HEK293 (cell line): ENCODE data around the gene ITIH5.

Source experiments
- CTCF ChIA-PET: fragments of 350-600 bp; formaldehyde crosslinking; extraction: SDS; loops from one replicate; lab custom pipeline; 2021; ENCODE audit warnings: antibody characterized with exemption; lab: Yijun Ruan, JAX
- POLR2A ChIA-PET: fragments of 300-600 bp; formaldehyde crosslinking; extraction: SDS; loops from one replicate; lab custom pipeline; 2020; ENCODE audit warnings: antibody characterized with exemption, inconsistent platforms; lab: Yijun Ruan, JAX
- H3K27ac ChIP-seq: fragments of 200-500 bp; sonication (Bioruptor generic); 2 replicates; pipeline ENCODE4 v1.5.1; 2014; ENCODE audit warnings: low read depth, low read length, control low read depth, inconsistent platforms; ENCODE audit errors: extremely low read depth
- H3K36me3 ChIP-seq, 2 experiments: fragments of 200-500 bp in 1 of 2; sonication (Bioruptor generic) in 1 of 2; 1 replicate in 1 of 2; 2 replicates in 1 of 2; pipeline ENCODE4 v1.5.1; 2014 to 2017; ENCODE audit warnings: inconsistent platforms in 2 of 2, low read length in 2 of 2; ENCODE audit not compliant: control insufficient read depth in 2 of 2, insufficient read depth in 1 of 2
- H3K4me1 ChIP-seq: fragments of 200-500 bp; sonication (Bioruptor generic); 2 replicates; pipeline ENCODE4 v1.5.1; 2014; ENCODE audit warnings: mild to moderate bottlenecking, low read length, inconsistent platforms; ENCODE audit not compliant: control insufficient read depth, insufficient read depth
- H3K4me3 ChIP-seq: 2 replicates; pipeline ENCODE4 v1.5.1; 2011; ENCODE audit warnings: low read depth, mild to moderate bottlenecking, control low read depth, low read length, moderate library complexity
- H3K9me3 ChIP-seq: fragments of 200-500 bp; sonication (Bioruptor generic); 2 replicates; pipeline ENCODE4 v1.5.1; 2014; ENCODE audit warnings: low read depth, low read length, inconsistent platforms; ENCODE audit not compliant: control insufficient read depth, insufficient read depth
- GFI1B ChIP-seq: fragments of 450-650 bp; formaldehyde crosslinking; IDR thresholded peaks from 2 replicates; pipeline ENCODE4 v1.5.1; 2016; ENCODE audit warnings: missing biosample characterization, missing genetic modification characterization
- OSR2 ChIP-seq: fragments of 450-650 bp; formaldehyde crosslinking; IDR thresholded peaks from 2 replicates; pipeline ENCODE4 v1.5.1; 2016; ENCODE audit warnings: missing biosample characterization, missing genetic modification characterization
- REPIN1 ChIP-seq: fragments of 450-650 bp; formaldehyde crosslinking; IDR thresholded peaks from 2 replicates; pipeline ENCODE4 v1.5.1; 2017; ENCODE audit warnings: missing biosample characterization, missing genetic modification characterization, low read depth
- SCRT1 ChIP-seq: fragments of 450-650 bp; formaldehyde crosslinking; IDR thresholded peaks from 2 replicates; pipeline ENCODE4 v1.5.1; 2016; ENCODE audit warnings: missing biosample characterization, missing genetic modification characterization, borderline replicate concordance
- SCRT2 ChIP-seq: fragments of 450-650 bp; formaldehyde crosslinking; IDR thresholded peaks from 2 replicates; pipeline ENCODE4 v1.5.1; 2016; ENCODE audit warnings: missing biosample characterization, missing genetic modification characterization
- SETDB1 ChIP-seq: IDR thresholded peaks from one replicate; pipeline ENCODE4 v1.6.1; 2017; ENCODE audit warnings: mild to moderate bottlenecking, low read length, moderate library complexity, mixed read lengths; ENCODE audit not compliant: insufficient read length
- TRIM28 ChIP-seq: IDR thresholded peaks from 2 replicates; pipeline ENCODE4 v1.6.1; 2011; ENCODE audit warnings: low read length, control low read depth, borderline replicate concordance
- YY1 ChIP-seq: fragments of 450-650 bp; formaldehyde crosslinking; IDR thresholded peaks from 2 replicates; pipeline ENCODE4 v1.5.1; 2018; ENCODE audit warnings: missing biosample characterization, missing genetic modification characterization
- ZBTB48 ChIP-seq: fragments of 450-650 bp; formaldehyde crosslinking; IDR thresholded peaks from 2 replicates; pipeline ENCODE4 v1.5.1; 2016; ENCODE audit warnings: missing biosample characterization, missing genetic modification characterization
- ZFHX2 ChIP-seq: fragments of 450-650 bp; formaldehyde crosslinking; conservative IDR thresholded peaks from 2 replicates; pipeline ENCODE4 v1.5.1; 2016; ENCODE audit warnings: missing biosample characterization, missing genetic modification characterization
- ZIC2 ChIP-seq: fragments of 450-650 bp; formaldehyde crosslinking; IDR thresholded peaks from 2 replicates; pipeline ENCODE4 v1.5.1; 2016; ENCODE audit warnings: missing biosample characterization, missing genetic modification characterization
- ZNF10 ChIP-seq: fragments of 450-650 bp; formaldehyde crosslinking; IDR thresholded peaks from 2 replicates; pipeline ENCODE4 v1.5.1; 2017; ENCODE audit warnings: missing biosample characterization, missing genetic modification characterization
- ZNF132 ChIP-seq: fragments of 450-650 bp; formaldehyde crosslinking; IDR thresholded peaks from 2 replicates; pipeline ENCODE4 v1.5.1; 2017; ENCODE audit warnings: missing biosample characterization, missing genetic modification characterization, borderline replicate concordance
- ZNF148 ChIP-seq: fragments of 450-650 bp; formaldehyde crosslinking; IDR thresholded peaks from 2 replicates; pipeline ENCODE4 v1.5.0; 2017; ENCODE audit warnings: missing biosample characterization, missing genetic modification characterization, borderline replicate concordance
- ZNF23 ChIP-seq: fragments of 450-650 bp; formaldehyde crosslinking; IDR thresholded peaks from 2 replicates; pipeline ENCODE4 v1.5.1; 2016; ENCODE audit warnings: missing biosample characterization, missing genetic modification characterization, borderline replicate concordance
- ZNF394 ChIP-seq: fragments of 450-650 bp; formaldehyde crosslinking; IDR thresholded peaks from 2 replicates; pipeline ENCODE4 v1.5.1; 2016; ENCODE audit warnings: missing biosample characterization, missing genetic modification characterization, mild to moderate bottlenecking, moderate library complexity, borderline replicate concordance
- ZNF426 ChIP-seq: fragments of 450-650 bp; formaldehyde crosslinking; IDR thresholded peaks from 2 replicates; pipeline ENCODE4 v1.5.1; 2017; ENCODE audit warnings: missing biosample characterization, missing genetic modification characterization, mild to moderate bottlenecking, inconsistent platforms, moderate library complexity
- ZNF513 ChIP-seq: fragments of 450-650 bp; IDR thresholded peaks from 2 replicates; pipeline ENCODE4 v1.5.1; 2018; ENCODE audit warnings: missing biosample characterization, missing genetic modification characterization
- ZNF610 ChIP-seq: fragments of 450-650 bp; formaldehyde crosslinking; IDR thresholded peaks from 2 replicates; pipeline ENCODE4 v1.5.1; 2016; ENCODE audit warnings: missing biosample characterization, missing genetic modification characterization, borderline replicate concordance
- ZNF624 ChIP-seq: fragments of 450-650 bp; formaldehyde crosslinking; IDR thresholded peaks from 2 replicates; pipeline ENCODE4 v1.5.1; 2017; ENCODE audit warnings: missing biosample characterization, missing genetic modification characterization
- ZNF664 ChIP-seq: fragments of 450-650 bp; formaldehyde crosslinking; IDR thresholded peaks from 2 replicates; pipeline ENCODE4 v1.5.1; 2016; ENCODE audit warnings: missing biosample characterization, missing genetic modification characterization
- ZSCAN18 ChIP-seq: fragments of 450-650 bp; formaldehyde crosslinking; IDR thresholded peaks from 2 replicates; pipeline ENCODE4 v1.5.1; 2016; ENCODE audit warnings: missing biosample characterization, missing genetic modification characterization
- ZSCAN30 ChIP-seq: fragments of 450-650 bp; IDR thresholded peaks from 2 replicates; pipeline ENCODE4 v1.5.1; 2018; ENCODE audit warnings: missing biosample characterization, mild to moderate bottlenecking, missing genetic modification characterization, moderate library complexity
- ZSCAN5A ChIP-seq: fragments of 450-650 bp; formaldehyde crosslinking; IDR thresholded peaks from 2 replicates; pipeline ENCODE4 v1.5.1; 2016; ENCODE audit warnings: missing biosample characterization, missing genetic modification characterization
- ZXDB ChIP-seq: fragments of 450-650 bp; formaldehyde crosslinking; IDR thresholded peaks from 2 replicates; pipeline ENCODE4 v1.5.1; 2016; ENCODE audit warnings: missing biosample characterization, missing genetic modification characterization

The ITIH5 gene

GRCh38 chr10:7703140-7703539 lies 36.4 kb upstream of the ITIH5 start, which contains the start of gene ITIH2:
Gene ITIH2, plus strand, starts transcription at chr10:7703316. Its CDS starts 119 bp downstream, at chr10:7703435.
- H3K4me1 ChIP-seq, result no peaks in the 10 kb centered on the region
- CTCF ChIA-PET, result no interaction called here
- no peaks in the 10 kb centered on the region for H3K9me3 ChIP-seq
- POLR2A ChIA-PET, result no interaction called here
- no peak within 1 kb of the TSS for H3K4me3 ChIP-seq
- H3K36me3 ChIP-seq, result no peaks in the 10 kb centered on the region
- H3K27ac ChIP-seq, result no peak within 1 kb of the TSS
- TF ChIP-seq ZNF23 (tag by site-specific recombination) (no peak), ZNF513 (tag by site-specific recombination) (no peak), TRIM28 (no peak), ZNF610 (tag by site-specific recombination) (no peak), ZNF10 (tag by site-specific recombination) (no peak), SCRT2 (tag by site-specific recombination) (no peak), ZNF394 (tag by site-specific recombination) (no peak), SCRT1 (tag by site-specific recombination) (no peak), ZBTB48 (tag by site-specific recombination) (no peak), GFI1B (tag by site-specific recombination) (no peak), ZNF624 (tag by site-specific recombination) (no peak), ZSCAN30 (tag by site-specific recombination) (no peak), ZSCAN5A (no peak), ZFHX2 (tag by site-specific recombination) (no peak), YY1 (tag by site-specific recombination) (no peak)

- Histone ChIP-seq H3K27ac (no peak overlapping the region), H3K4me1 (no peaks in the 10 kb centered on the region), H3K9me3 (no peaks in the 10 kb centered on the region), H3K36me3 (no peaks in the 10 kb centered on the region), H3K4me3 (no peak overlapping the region)
- POLR2A ChIA-PET, result no interaction called here
- TF ChIP-seq ZXDB (tag by site-specific recombination) (no peak), ZNF664 (tag by site-specific recombination) (no peak), REPIN1 (no peak), OSR2 (no peak)
- CTCF ChIA-PET, result interaction anchor here (1.1 to 1.7 kb wide), 2 partner anchors 14 to 177 kb away, joined by 3 to 9 read pairs; no protein-coding TSS in a partner anchor
These were observed 35.6 kb upstream of the ITIH5 start for GRCh38 chr10:7702288-7702812.

- H3K9me3 ChIP-seq, result no peaks in the 10 kb centered on the region
- no peaks in the 10 kb centered on the region for H3K4me1 ChIP-seq
- TF ChIP-seq SETDB1 (no peak), ZSCAN18 (tag by site-specific recombination) (no peak), ZNF132 (tag by site-specific recombination) (no peak), ZNF426 (tag by site-specific recombination) (no peak), ZIC2 (tag by site-specific recombination) (no peak), ZNF148 (tag by site-specific recombination) (no peak)
- POLR2A ChIA-PET, result interaction anchor here (0.6 kb wide), 1 partner anchor 712 kb away, joined by 4 read pairs; no protein-coding TSS in a partner anchor
- CTCF ChIA-PET, result interaction anchor here (1.7 kb wide), 1 partner anchor 13 kb away, joined by 9 read pairs; no protein-coding TSS in a partner anchor
- no peaks in the 10 kb centered on the region for H3K36me3 ChIP-seq
- no peak overlapping the region for H3K27ac ChIP-seq
- no peak overlapping the region for H3K4me3 ChIP-seq
These were observed 34.5 kb upstream of the ITIH5 start for GRCh38 chr10:7701158-7701742.
